HEK293 (cell line): ENCODE measurements around the gene KIF26B.

Experiments used
- CTCF ChIA-PET: fragments of 350-600 bp; formaldehyde crosslinking; extraction: SDS; loops from one replicate; lab custom pipeline; 2021; ENCODE audit warnings: antibody characterized with exemption; lab: Yijun Ruan, JAX
- POLR2A ChIA-PET: fragments of 300-600 bp; formaldehyde crosslinking; extraction: SDS; loops from one replicate; lab custom pipeline; 2020; ENCODE audit warnings: antibody characterized with exemption, inconsistent platforms; lab: Yijun Ruan, JAX
- H3K27ac ChIP-seq: fragments of 200-500 bp; sonication (Bioruptor generic); 2 replicates; pipeline ENCODE4 v1.5.1; 2014; ENCODE audit warnings: low read depth, low read length, control low read depth, inconsistent platforms; ENCODE audit errors: extremely low read depth
- H3K36me3 ChIP-seq, 2 experiments: fragments of 200-500 bp in 1 of 2; sonication (Bioruptor generic) in 1 of 2; 1 replicate in 1 of 2; 2 replicates in 1 of 2; pipeline ENCODE4 v1.5.1; 2014 to 2017; ENCODE audit warnings: inconsistent platforms in 2 of 2, low read length in 2 of 2; ENCODE audit not compliant: control insufficient read depth in 2 of 2, insufficient read depth in 1 of 2
- H3K4me1 ChIP-seq: fragments of 200-500 bp; sonication (Bioruptor generic); 2 replicates; pipeline ENCODE4 v1.5.1; 2014; ENCODE audit warnings: mild to moderate bottlenecking, low read length, inconsistent platforms; ENCODE audit not compliant: control insufficient read depth, insufficient read depth
- H3K4me3 ChIP-seq: 2 replicates; pipeline ENCODE4 v1.5.1; 2011; ENCODE audit warnings: low read depth, mild to moderate bottlenecking, control low read depth, low read length, moderate library complexity
- H3K9me3 ChIP-seq: fragments of 200-500 bp; sonication (Bioruptor generic); 2 replicates; pipeline ENCODE4 v1.5.1; 2014; ENCODE audit warnings: low read depth, low read length, inconsistent platforms; ENCODE audit not compliant: control insufficient read depth, insufficient read depth
- AEBP2 ChIP-seq: fragments of 450-650 bp; formaldehyde crosslinking; IDR thresholded peaks from 2 replicates; pipeline ENCODE4 v1.5.1; 2016; ENCODE audit warnings: missing biosample characterization, missing genetic modification characterization, borderline replicate concordance
- ELK4 ChIP-seq: IDR thresholded peaks from 2 replicates; pipeline ENCODE4 v1.6.1; 2011; ENCODE audit warnings: mild to moderate bottlenecking, low read depth, low read length, borderline replicate concordance
- IKZF3 ChIP-seq: fragments of 450-650 bp; IDR thresholded peaks from 2 replicates; pipeline ENCODE4 v1.5.0; 2018; ENCODE audit warnings: missing biosample characterization, mild to moderate bottlenecking, missing genetic modification characterization, moderate library complexity
- SP3 ChIP-seq: fragments of 450-650 bp; formaldehyde crosslinking; IDR thresholded peaks from 2 replicates; pipeline ENCODE4 v1.5.1; 2016; ENCODE audit warnings: missing biosample characterization, missing genetic modification characterization
- SP7 ChIP-seq: fragments of 450-650 bp; formaldehyde crosslinking; IDR thresholded peaks from 2 replicates; pipeline ENCODE4 v1.5.1; 2016; ENCODE audit warnings: missing biosample characterization, missing genetic modification characterization
- ZBTB7A ChIP-seq: fragments of 450-650 bp; formaldehyde crosslinking; IDR thresholded peaks from 2 replicates; pipeline ENCODE4 v1.5.1; 2016; ENCODE audit warnings: low read depth, missing biosample characterization, missing genetic modification characterization
- ZNF157 ChIP-seq: fragments of 450-650 bp; formaldehyde crosslinking; IDR thresholded peaks from 2 replicates; pipeline ENCODE4 v1.5.1; 2016; ENCODE audit warnings: missing biosample characterization, missing genetic modification characterization
- ZNF404 ChIP-seq: fragments of 450-650 bp; formaldehyde crosslinking; IDR thresholded peaks from 2 replicates; pipeline ENCODE4 v1.5.1; 2017; ENCODE audit warnings: missing biosample characterization, missing genetic modification characterization
- ZNF510 ChIP-seq: fragments of 450-650 bp; formaldehyde crosslinking; IDR thresholded peaks from 2 replicates; pipeline ENCODE4 v1.5.1; 2018; ENCODE audit warnings: mild to moderate bottlenecking, missing genetic modification characterization, missing biosample characterization; ENCODE audit not compliant: insufficient replicate concordance
- ZNF544 ChIP-seq: fragments of 450-650 bp; formaldehyde crosslinking; IDR thresholded peaks from 2 replicates; pipeline ENCODE4 v1.5.0; 2017; ENCODE audit warnings: missing biosample characterization, missing genetic modification characterization
- ZNF596 ChIP-seq: fragments of 450-650 bp; IDR thresholded peaks from 2 replicates; pipeline ENCODE4 v1.5.0; 2018; ENCODE audit warnings: missing biosample characterization, mild to moderate bottlenecking, missing genetic modification characterization, moderate library complexity
- ZNF600 ChIP-seq: fragments of 450-650 bp; formaldehyde crosslinking; IDR thresholded peaks from 2 replicates; pipeline ENCODE4 v1.5.1; 2016; ENCODE audit warnings: missing biosample characterization, missing genetic modification characterization
- ZNF610 ChIP-seq: fragments of 450-650 bp; formaldehyde crosslinking; IDR thresholded peaks from 2 replicates; pipeline ENCODE4 v1.5.1; 2016; ENCODE audit warnings: missing biosample characterization, missing genetic modification characterization, borderline replicate concordance
- ZNF677 ChIP-seq: fragments of 450-650 bp; IDR thresholded peaks from 2 replicates; pipeline ENCODE4 v1.5.0; 2018; ENCODE audit warnings: missing biosample characterization, mild to moderate bottlenecking, missing genetic modification characterization, moderate library complexity
- ZNF692 ChIP-seq: fragments of 450-650 bp; formaldehyde crosslinking; IDR thresholded peaks from 2 replicates; pipeline ENCODE4 v1.5.1; 2016; ENCODE audit warnings: missing biosample characterization, missing genetic modification characterization
- TF ChIP-seq, protein P1 (sequence below): fragments of 450-650 bp; formaldehyde crosslinking; IDR thresholded peaks from 2 replicates; pipeline ENCODE4 v1.5.1; 2016; ENCODE audit warnings: missing biosample characterization, missing genetic modification characterization
- TF ChIP-seq, protein P2 (sequence below): sonication (generic); formaldehyde crosslinking; IDR thresholded peaks from 2 replicates; pipeline ENCODE4 v1.8.1; 2022; ENCODE audit warnings: mild to moderate bottlenecking, moderate library complexity, missing genetic modification reagents

The KIF26B gene

DNA sequence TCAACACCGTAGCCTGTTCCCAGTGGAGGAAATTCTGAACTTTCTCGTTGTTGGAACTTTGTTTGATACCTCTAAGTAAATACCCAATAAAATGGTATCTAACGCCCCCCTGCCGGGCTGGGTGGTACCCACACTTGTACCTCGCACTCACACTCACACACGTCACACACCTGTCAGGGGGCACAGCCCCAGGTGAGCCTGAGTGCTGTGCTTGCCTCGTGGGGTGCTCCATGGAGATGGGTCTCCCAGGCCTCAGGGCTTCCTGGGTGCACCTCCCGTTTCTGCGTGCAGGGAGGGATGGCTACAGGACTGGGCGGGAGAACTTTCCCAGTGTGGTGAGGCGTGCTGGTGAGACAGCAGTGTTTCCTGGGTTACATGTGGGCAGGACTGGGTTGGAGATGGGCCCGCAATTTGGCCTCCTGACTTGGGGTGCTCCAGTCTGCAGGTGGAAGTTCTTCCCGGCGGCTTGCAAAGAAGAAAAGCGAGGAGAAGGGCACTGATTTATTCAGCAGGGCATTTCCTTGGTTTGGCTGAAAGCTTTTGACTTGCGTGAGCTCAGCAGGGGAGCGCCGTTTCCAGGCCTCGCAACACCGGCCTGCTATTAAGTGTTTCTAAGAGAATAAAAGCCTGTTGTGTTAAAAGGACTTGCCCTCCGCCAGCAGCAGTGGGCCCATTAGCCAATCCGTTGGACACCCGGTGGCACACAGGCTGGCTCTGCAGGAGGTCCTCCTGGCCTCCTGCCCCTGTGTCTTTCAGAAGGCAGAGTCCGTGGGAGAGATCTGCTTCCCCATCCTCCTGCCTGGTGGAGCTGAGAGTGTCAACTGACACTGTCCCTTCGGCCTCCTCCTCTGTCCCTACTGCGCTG lies 79.7 kb downstream of the KIF26B start (continued):
- no peak for TF ChIP-seq ZNF610 (tag by site-specific recombination)
- TF ChIP-seq, all 188 proteins: peak for 3

GRCh38 chr1:245235156-245235555 lies 80.4 kb downstream of the KIF26B start:
- POLR2A ChIA-PET = no interaction called here
- no peaks in the 10 kb centered on the region for H3K9me3 ChIP-seq
- no peak overlapping the region for H3K27ac ChIP-seq
- CTCF ChIA-PET = no interaction called here
- no peaks in the 10 kb centered on the region for H3K4me1 ChIP-seq
- no peak overlapping the region for H3K4me3 ChIP-seq
- H3K36me3 ChIP-seq = no peaks in the 10 kb centered on the region
- TF ChIP-seq, protein P1, sequence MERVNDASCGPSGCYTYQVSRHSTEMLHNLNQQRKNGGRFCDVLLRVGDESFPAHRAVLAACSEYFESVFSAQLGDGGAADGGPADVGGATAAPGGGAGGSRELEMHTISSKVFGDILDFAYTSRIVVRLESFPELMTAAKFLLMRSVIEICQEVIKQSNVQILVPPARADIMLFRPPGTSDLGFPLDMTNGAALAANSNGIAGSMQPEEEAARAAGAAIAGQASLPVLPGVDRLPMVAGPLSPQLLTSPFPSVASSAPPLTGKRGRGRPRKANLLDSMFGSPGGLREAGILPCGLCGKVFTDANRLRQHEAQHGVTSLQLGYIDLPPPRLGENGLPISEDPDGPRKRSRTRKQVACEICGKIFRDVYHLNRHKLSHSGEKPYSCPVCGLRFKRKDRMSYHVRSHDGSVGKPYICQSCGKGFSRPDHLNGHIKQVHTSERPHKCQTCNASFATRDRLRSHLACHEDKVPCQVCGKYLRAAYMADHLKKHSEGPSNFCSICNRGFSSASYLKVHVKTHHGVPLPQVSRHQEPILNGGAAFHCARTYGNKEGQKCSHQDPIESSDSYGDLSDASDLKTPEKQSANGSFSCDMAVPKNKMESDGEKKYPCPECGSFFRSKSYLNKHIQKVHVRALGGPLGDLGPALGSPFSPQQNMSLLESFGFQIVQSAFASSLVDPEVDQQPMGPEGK (tag by site-specific recombination) = no peak
- no peak for TF ChIP-seq ZNF404 (tag by site-specific recombination)

DNA sequence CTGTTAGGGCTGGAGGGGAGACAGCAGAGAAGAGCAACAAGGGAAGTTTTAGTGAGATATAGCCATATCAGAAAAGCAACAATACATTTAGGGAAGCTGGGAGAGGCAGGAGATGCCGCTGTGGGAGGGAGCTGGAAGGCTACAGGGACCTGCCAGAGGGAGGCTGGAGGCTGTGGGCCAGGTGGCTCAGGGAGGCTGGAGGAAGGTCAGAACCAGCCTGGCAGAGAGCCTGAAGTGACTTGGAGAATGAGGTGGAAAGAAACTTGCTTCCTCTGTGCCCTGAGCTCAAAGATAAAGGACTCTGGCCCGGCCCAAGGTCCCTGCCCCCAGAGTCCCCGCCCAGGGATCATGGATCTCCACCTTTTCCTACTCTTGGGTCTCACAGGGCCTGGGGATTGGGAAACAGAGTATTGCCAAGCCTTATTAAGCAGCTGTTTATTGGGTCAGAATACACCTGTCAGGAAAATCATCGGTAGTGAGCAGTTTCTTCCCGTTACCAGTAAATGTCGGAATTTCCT lies 85.9 kb downstream of the KIF26B start:
- H3K4me1 ChIP-seq = no peaks in the 10 kb centered on the region
- no peak overlapping the region for H3K4me3 ChIP-seq
- H3K36me3 ChIP-seq = no peaks in the 10 kb centered on the region
- no peak for TF ChIP-seq ZNF600 (tag by site-specific recombination)
- TF ChIP-seq ZNF677 (tag by site-specific recombination) = no peak
- TF ChIP-seq ZNF544 = no peak
- TF ChIP-seq, protein P2, sequence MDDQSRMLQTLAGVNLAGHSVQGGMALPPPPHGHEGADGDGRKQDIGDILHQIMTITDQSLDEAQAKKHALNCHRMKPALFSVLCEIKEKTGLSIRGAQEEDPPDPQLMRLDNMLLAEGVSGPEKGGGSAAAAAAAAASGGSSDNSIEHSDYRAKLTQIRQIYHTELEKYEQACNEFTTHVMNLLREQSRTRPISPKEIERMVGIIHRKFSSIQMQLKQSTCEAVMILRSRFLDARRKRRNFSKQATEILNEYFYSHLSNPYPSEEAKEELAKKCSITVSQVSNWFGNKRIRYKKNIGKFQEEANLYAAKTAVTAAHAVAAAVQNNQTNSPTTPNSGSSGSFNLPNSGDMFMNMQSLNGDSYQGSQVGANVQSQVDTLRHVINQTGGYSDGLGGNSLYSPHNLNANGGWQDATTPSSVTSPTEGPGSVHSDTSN = no peak
- no peak for TF ChIP-seq ELK4
- TF ChIP-seq ZNF157 (tag by site-specific recombination) = no peak
- no peak for TF ChIP-seq SP7 (tag by site-specific recombination)
- no peak for TF ChIP-seq ZNF596 (tag by site-specific recombination)
- no peak overlapping the region for H3K27ac ChIP-seq
- POLR2A ChIA-PET = no interaction called here
- CTCF ChIA-PET = interaction anchor here (0.5 kb wide), 1 partner anchor 739 kb away, joined by 4 read pairs; no protein-coding TSS in a partner anchor
- H3K9me3 ChIP-seq = no peaks in the 10 kb centered on the region

GRCh38 chr1:245241526-245242130 lies 86.8 kb downstream of the KIF26B start:
- CTCF ChIA-PET = no interaction called here
- POLR2A ChIA-PET = no interaction called here
- no peak overlapping the region for H3K4me3 ChIP-seq
- H3K4me1 ChIP-seq = no peaks in the 10 kb centered on the region
- H3K36me3 ChIP-seq = no peaks in the 10 kb centered on the region
- H3K9me3 ChIP-seq = no peaks in the 10 kb centered on the region
- H3K27ac ChIP-seq = no peak overlapping the region
- no peak for TF ChIP-seq IKZF3
- no peak for TF ChIP-seq AEBP2 (tag by site-specific recombination)
- no peak for TF ChIP-seq SP3
- no peak for TF ChIP-seq ZNF510 (tag by site-specific recombination)
- TF ChIP-seq ZBTB7A (tag by site-specific recombination) = no peak
- TF ChIP-seq ZNF157 (tag by site-specific recombination) = no peak
- no peak for TF ChIP-seq SP7 (tag by site-specific recombination)
- no peak for TF ChIP-seq ZNF692 (tag by site-specific recombination)
